ENCODE measurements around the gene TMEM9B. TPM values are rescaled to one million over a fixed set of nuclear protein-coding genes. Genes with fewer than 3 reads are reported as not detected.
"Not testable (repeated sequence)": the region's sequence is repeated elsewhere in the genome, so short reads cannot be mapped to it uniquely, and the experiment has no call there.

Gene TMEM9B
- polyA plus RNA-seq, 6 donors from 2014 or later, result 110 to 188 (median 127) TPM

- no peak for ATAC-seq (ENCODE audit: low read depth in 2 of 2)
- no peak overlapping the region for H3K4me3 Mint-ChIP-seq
- H3K36me3 Mint-ChIP-seq, result no peaks in the 10 kb centered on the region
- peaks cover 19 to 32% (median 19%) of the 10 kb centered on the region in 3 donors for H3K27me3 Mint-ChIP-seq
- H3K4me1 Mint-ChIP-seq, result no peaks in the 10 kb centered on the region
- no peak for DNase-seq
- H3K27ac Mint-ChIP-seq, result no peak overlapping the region
- no peaks in the 10 kb centered on the region for H3K9me3 Mint-ChIP-seq
Observed at GRCh38 chr11:8989453-8989852, 25.2 kb upstream of the TMEM9B start.

GRCh38 chr11:8988329-8989234, 24.3 kb upstream of the TMEM9B start:
- no peaks in the 10 kb centered on the region for H3K9me3 Mint-ChIP-seq
- H3K36me3 Mint-ChIP-seq, result no peaks in the 10 kb centered on the region
- peaks cover 19 to 32% (median 19%) of the 10 kb centered on the region in 3 donors for H3K27me3 Mint-ChIP-seq
- H3K4me3 Mint-ChIP-seq, result no peak overlapping the region
- DNase-seq, result no peak
- no peak overlapping the region for H3K27ac Mint-ChIP-seq
- no peaks in the 10 kb centered on the region for H3K4me1 Mint-ChIP-seq
- ATAC-seq (ENCODE audit: low read depth in 2 of 2), result no peak

- Mint-ChIP-seq H3K27me3 (peaks cover 16 to 32% (median 19%) of the 10 kb centered on the region in 3 donors), H3K4me3 (no peak overlapping the region), H3K36me3 (no peaks in the 10 kb centered on the region), H3K4me1 (no peaks in the 10 kb centered on the region), H3K27ac (no peak overlapping the region), H3K9me3 (no peaks in the 10 kb centered on the region)
- no peak for ATAC-seq (ENCODE audit: low read depth in 2 of 2)
- DNase-seq, result no peak
Observed at GRCh38 chr11:8987446-8987845, 23.2 kb upstream of the TMEM9B start.

GRCh38 chr11:8986772-8987171, 22.5 kb upstream of the TMEM9B start:
- H3K27ac Mint-ChIP-seq; H3K9me3 Mint-ChIP-seq; H3K4me1 Mint-ChIP-seq; ATAC-seq (ENCODE audit: low read depth in 2 of 2); H3K36me3 Mint-ChIP-seq; DNase-seq; H3K4me3 Mint-ChIP-seq: not testable (repeated sequence)
- H3K27me3 Mint-ChIP-seq, result peaks cover 15 to 26% (median 19%) of the 10 kb centered on the region in 3 donors

GRCh38 chr11:8985462-8985861, 21.2 kb upstream of the TMEM9B start:
- Mint-ChIP-seq H3K36me3 (no peaks in the 10 kb centered on the region), H3K4me1 (no peaks in the 10 kb centered on the region), H3K9me3 (no peaks in the 10 kb centered on the region), H3K27me3 (peaks cover 10 to 26% (median 19%) of the 10 kb centered on the region in 3 donors), H3K4me3 (no peak overlapping the region), H3K27ac (no peak overlapping the region)
- DNase-seq (no peak), ATAC-seq (ENCODE audit: low read depth in 2 of 2) (no peak)

- no peaks in the 10 kb centered on the region for H3K9me3 Mint-ChIP-seq
- H3K27me3 Mint-ChIP-seq, result peaks cover 3 to 15% (median 12%) of the 10 kb centered on the region in 3 donors
- no peak overlapping the region for H3K4me3 Mint-ChIP-seq
- ATAC-seq (ENCODE audit: low read depth in 2 of 2) (no peak), DNase-seq (no peak)
- no peaks in the 10 kb centered on the region for H3K4me1 Mint-ChIP-seq
- H3K36me3 Mint-ChIP-seq, result no peaks in the 10 kb centered on the region
- H3K27ac Mint-ChIP-seq, result peak overlapping the region in 1 of 6 donors; percentile 38
Observed at GRCh38 chr11:8983552-8983951, 19.3 kb upstream of the TMEM9B start.

GRCh38 chr11:8980485-8980884, 16.2 kb upstream of the TMEM9B start:
- no peak overlapping the region for H3K4me3 Mint-ChIP-seq
- DNase-seq, result no peak
- H3K27me3 Mint-ChIP-seq, result peaks cover 0 to 3% (median 0%) of the 10 kb centered on the region in 3 donors
- no peaks in the 10 kb centered on the region for H3K4me1 Mint-ChIP-seq
- H3K27ac Mint-ChIP-seq, result no peak overlapping the region
- H3K9me3 Mint-ChIP-seq, result no peaks in the 10 kb centered on the region
- no peaks in the 10 kb centered on the region for H3K36me3 Mint-ChIP-seq
- ATAC-seq (ENCODE audit: low read depth in 2 of 2), result no peak

GRCh38 chr11:8979365-8979764, 15.1 kb upstream of the TMEM9B start:
- not testable (repeated sequence) for H3K4me3 Mint-ChIP-seq; H3K9me3 Mint-ChIP-seq; DNase-seq; ATAC-seq (ENCODE audit: low read depth in 2 of 2); H3K27me3 Mint-ChIP-seq; H3K36me3 Mint-ChIP-seq; H3K27ac Mint-ChIP-seq; H3K4me1 Mint-ChIP-seq

GRCh38 chr11:8973121-8973520, 8.9 kb upstream of the TMEM9B start:
- no peaks in the 10 kb centered on the region for H3K4me1 Mint-ChIP-seq
- H3K27ac Mint-ChIP-seq, result no peak overlapping the region
- DNase-seq (no peak), ATAC-seq (ENCODE audit: low read depth in 2 of 2) (no peak)
- no peaks in the 10 kb centered on the region for H3K9me3 Mint-ChIP-seq
- H3K27me3 Mint-ChIP-seq, result no peaks in the 10 kb centered on the region
- H3K36me3 Mint-ChIP-seq, result no peaks in the 10 kb centered on the region
- no peak overlapping the region for H3K4me3 Mint-ChIP-seq

GRCh38 chr11:8971924-8972316, 7.7 kb upstream of the TMEM9B start:
- no peak for DNase-seq
- Mint-ChIP-seq H3K36me3 (no peaks in the 10 kb centered on the region), H3K27me3 (no peaks in the 10 kb centered on the region), H3K27ac (no peak overlapping the region), H3K9me3 (no peaks in the 10 kb centered on the region), H3K4me3 (no peak overlapping the region), H3K4me1 (no peaks in the 10 kb centered on the region)
- no peak for ATAC-seq (ENCODE audit: low read depth in 2 of 2)

- Mint-ChIP-seq H3K27ac (no peak overlapping the region), H3K36me3 (no peaks in the 10 kb centered on the region), H3K27me3 (no peaks in the 10 kb centered on the region), H3K4me1 (no peaks in the 10 kb centered on the region), H3K9me3 (no peaks in the 10 kb centered on the region), H3K4me3 (no peak overlapping the region)
- DNase-seq, result no peak
- no peak for ATAC-seq (ENCODE audit: low read depth in 2 of 2)
Observed at GRCh38 chr11:8971196-8971923, 7.1 kb upstream of the TMEM9B start.

GRCh38 chr11:8967184-8967583, 2.9 kb upstream of the TMEM9B start:
- Mint-ChIP-seq H3K27ac (peak overlapping the region in 2 of 6 donors; percentile 26 to 78), H3K4me3 (peak overlapping the region in 3 of 8 donors; percentile 0 to 91 (median 10)), H3K36me3 (peaks cover 0 to 10% of the 10 kb centered on the region in 2 donors), H3K27me3 (no peaks in the 10 kb centered on the region), H3K9me3 (no peaks in the 10 kb centered on the region), H3K4me1 (peaks cover 14 to 26% (median 25%) of the 10 kb centered on the region in 3 donors)
- ATAC-seq (ENCODE audit: low read depth in 2 of 2) (no peak), DNase-seq (no peak)

- ATAC-seq (ENCODE audit: low read depth in 2 of 2) (peak; percentile 71 to 74), DNase-seq (peak; percentile 78)
- Mint-ChIP-seq H3K27ac (peak overlapping the region; percentile 92 to 99 (median 98)), H3K36me3 (peaks cover 0 to 10% of the 10 kb centered on the region in 2 donors), H3K27me3 (no peaks in the 10 kb centered on the region), H3K4me1 (peaks cover 19 to 46% (median 25%) of the 10 kb centered on the region in 3 donors), H3K4me3 (peak overlapping the region; percentile 91 to 98 (median 97)), H3K9me3 (no peaks in the 10 kb centered on the region)
Observed at GRCh38 chr11:8963569-8964323, 496 bp downstream of the TMEM9B start.
